GM13976 (cell line): ENCODE results near the gene CIT.

Source experiments
- DNase-seq: peaks from one replicate; pipeline ENCODE4 v3.0.0; 2012; ENCODE audit warnings: low spot score
- in situ Hi-C: fragments of 300-500 bp; cut with MboI; formaldehyde crosslinking; loops from one replicate; pipeline ENCODE4 v1.12.0; 2022; ENCODE audit warnings: low sequenced_read_pairs, mixed read lengths, inconsistent platforms; ENCODE audit not compliant: unreplicated experiment
- TF ChIP-seq, protein P1 (sequence below): IDR thresholded peaks from 2 replicates; pipeline ENCODE4 v1.5.1; 2012; ENCODE audit warnings: borderline replicate concordance, mild to moderate bottlenecking; ENCODE audit not compliant: insufficient read depth; ENCODE audit errors: extremely low read depth, missing control alignments, control extremely low read depth

The CIT gene

DNA sequence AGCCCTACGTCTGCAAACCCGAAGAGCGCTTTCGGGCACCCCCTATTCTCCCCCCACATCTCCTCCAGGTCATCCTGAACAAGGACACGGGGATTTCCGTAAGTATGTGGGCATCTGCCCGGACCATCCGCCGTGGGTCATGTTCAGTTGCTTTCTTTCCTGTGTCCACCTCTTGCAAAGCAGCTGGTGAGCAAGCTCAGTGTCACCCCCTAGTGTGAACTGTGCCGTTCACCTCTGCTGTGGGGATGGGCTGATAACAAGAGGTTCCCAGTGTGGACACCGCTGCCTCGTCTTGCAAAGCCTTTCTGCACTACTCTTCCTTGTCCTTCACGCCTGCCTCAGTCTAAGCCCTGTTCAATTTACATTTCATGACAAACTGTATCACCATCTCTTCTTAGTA lies 200.5 kb downstream of the CIT start:
- TF ChIP-seq, protein P1, sequence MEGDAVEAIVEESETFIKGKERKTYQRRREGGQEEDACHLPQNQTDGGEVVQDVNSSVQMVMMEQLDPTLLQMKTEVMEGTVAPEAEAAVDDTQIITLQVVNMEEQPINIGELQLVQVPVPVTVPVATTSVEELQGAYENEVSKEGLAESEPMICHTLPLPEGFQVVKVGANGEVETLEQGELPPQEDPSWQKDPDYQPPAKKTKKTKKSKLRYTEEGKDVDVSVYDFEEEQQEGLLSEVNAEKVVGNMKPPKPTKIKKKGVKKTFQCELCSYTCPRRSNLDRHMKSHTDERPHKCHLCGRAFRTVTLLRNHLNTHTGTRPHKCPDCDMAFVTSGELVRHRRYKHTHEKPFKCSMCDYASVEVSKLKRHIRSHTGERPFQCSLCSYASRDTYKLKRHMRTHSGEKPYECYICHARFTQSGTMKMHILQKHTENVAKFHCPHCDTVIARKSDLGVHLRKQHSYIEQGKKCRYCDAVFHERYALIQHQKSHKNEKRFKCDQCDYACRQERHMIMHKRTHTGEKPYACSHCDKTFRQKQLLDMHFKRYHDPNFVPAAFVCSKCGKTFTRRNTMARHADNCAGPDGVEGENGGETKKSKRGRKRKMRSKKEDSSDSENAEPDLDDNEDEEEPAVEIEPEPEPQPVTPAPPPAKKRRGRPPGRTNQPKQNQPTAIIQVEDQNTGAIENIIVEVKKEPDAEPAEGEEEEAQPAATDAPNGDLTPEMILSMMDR: no peak
- no peak for DNase-seq
- in situ Hi-C loops: no loop called here

DNA sequence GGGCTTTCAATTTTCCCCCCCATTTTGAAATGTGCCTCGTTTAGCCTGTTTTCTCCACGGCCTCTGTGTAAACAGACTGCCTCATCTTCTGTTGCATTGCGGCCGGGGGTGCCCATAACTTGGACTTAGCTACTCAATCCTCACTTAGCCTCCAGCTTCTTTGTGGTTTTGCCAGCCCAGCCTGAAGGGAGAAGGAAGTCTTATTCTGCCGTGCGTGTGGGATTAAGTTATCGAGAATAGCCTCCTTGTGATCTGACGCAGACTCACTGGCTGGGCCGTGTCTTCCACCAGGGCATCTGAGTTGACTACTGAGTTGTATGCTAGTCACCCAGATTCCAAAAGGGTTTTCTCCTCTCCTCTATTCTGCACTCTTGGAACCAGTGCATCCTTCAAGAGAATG lies 201.1 kb downstream of the CIT start:
- no peak for DNase-seq
- TF ChIP-seq, protein P1: no peak
- in situ Hi-C loops: no loop called here

DNA sequence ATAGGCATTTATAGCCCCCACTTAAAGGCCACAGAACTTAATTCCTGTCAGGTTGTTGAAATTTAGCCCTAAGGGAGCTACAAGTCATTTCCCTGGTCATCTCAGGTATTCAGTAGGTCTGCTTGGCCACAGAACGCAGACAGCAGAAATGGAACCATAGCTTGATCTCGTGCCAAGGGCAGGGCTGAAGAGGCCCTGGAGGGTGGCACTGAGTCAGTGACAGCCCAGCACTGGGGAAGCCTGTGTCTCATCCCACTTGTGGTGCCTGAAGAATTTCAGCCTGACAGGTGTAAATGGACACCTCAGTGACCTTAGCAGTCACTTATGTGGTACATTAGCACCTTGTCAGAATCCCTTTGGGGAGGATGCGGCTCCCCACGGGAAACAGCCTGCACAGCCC lies 202.6 kb downstream of the CIT start:
- no peak for DNase-seq
- TF ChIP-seq, protein P1: no peak
- in situ Hi-C loops: no loop called here

DNA sequence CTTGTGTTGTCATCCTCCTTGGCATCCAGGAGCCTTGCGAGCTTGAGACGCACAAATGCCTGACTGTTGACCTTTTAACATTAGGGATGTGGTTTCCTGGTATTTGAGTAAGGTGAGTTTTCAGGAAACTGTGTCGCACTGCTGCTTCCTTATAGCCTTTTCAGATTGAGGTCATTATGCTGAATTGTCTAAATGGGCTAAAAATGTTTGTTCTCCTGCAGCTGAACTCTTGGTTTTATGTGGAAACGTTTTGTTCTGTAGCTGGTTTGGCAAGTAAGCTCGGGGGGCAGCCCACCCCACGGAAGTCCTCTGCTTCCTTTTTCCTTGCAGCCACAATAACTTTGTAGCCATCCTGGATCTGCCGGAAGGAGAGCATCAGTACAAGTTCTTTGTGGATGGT lies 203.5 kb downstream of the CIT start:
- in situ Hi-C loops: no loop called here
- DNase-seq: no peak
- TF ChIP-seq, protein P1: no peak

DNA sequence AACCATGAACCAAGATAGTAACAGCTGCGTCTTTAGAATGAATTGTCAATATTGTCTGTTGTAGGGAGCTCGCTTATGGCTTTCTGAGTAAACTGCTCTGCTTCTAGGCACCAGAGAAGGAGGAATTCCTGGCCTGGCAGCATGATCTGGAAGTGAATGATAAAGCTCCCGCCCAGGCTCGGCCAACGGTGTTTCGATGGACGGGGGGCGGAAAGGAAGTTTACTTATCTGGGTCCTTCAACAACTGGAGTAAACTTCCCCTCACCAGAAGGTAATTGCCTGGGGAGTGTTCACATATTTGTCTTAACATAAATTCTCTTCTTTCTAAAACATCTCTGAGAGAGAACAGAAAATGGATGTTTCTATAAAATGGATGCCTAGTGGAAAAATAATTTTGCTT lies 204.9 kb downstream of the CIT start:
- no peak for DNase-seq
- TF ChIP-seq, protein P1: no peak
- in situ Hi-C loops: no loop called here

DNA sequence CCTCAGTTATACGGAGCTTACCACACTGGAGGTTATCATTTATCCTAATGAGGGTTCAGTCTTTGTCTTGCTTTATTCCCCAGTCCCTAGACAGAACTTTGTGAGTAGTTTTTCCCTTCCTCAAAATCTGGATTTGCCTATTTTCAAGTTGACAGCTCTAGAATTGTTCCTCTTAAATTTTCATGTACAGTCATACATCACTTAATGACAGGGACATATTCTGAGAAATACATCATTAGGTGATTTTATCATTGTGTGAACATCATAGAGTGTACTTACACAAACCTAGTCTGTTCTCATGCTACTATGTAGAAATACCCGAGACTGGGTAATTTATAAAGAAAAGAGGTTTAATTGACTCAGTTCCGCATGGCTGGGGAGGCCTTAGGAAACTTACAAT lies 206.1 kb downstream of the CIT start:
- no peak for DNase-seq
- TF ChIP-seq, protein P1: no peak
- in situ Hi-C loops: no loop called here
